Body of pancreas (tissue), 4 donors: ENCODE results near the gene ADGRF3. TPM values are rescaled to one million over a fixed set of nuclear protein-coding genes. Genes with fewer than 3 reads are reported as not detected.
"Not testable (repeated sequence)": the region's sequence is repeated elsewhere in the genome, so short reads cannot be mapped to it uniquely, and the experiment has no call there.

Experiments used
- ATAC-seq: fragments of 150-250 bp; one replicate; pipeline ENCODE4 v1.9.1; 2016
- DNase-seq, 4 donors: peaks; one replicate each; pipeline ENCODE4 v3.0.0-alpha.2; 2019
- H3K27ac ChIP-seq, 4 donors: fragments of 200-600 bp; sonication (generic); 1 replicate in 3 of 4; 2 replicates in 1 of 4; pipeline versions ENCODE4 v1.5.1 to v1.6.1; 2016 to 2019; ENCODE audit warnings: mild to moderate bottlenecking in 1 of 4, mixed read lengths in 1 of 4, moderate library complexity in 1 of 4
- H3K27me3 ChIP-seq, 2 donors: fragments of 200-600 bp; sonication (generic); one replicate each; pipeline ENCODE4 v1.6.0; 2016; ENCODE audit warnings: mild to moderate bottlenecking in 1 of 2
- H3K36me3 ChIP-seq, 2 donors: fragments of 200-600 bp; sonication (generic); replicated peaks in 1 of 2; 2 replicates each; pipeline ENCODE4 v1.5.1; 2016; ENCODE audit warnings: low read depth in 2 of 2; ENCODE audit not compliant: insufficient read depth in 1 of 2
- H3K4me1 ChIP-seq: fragments of 200-600 bp; sonication (generic); one replicate; pipeline ENCODE4 v1.6.0; 2016
- H3K4me3 ChIP-seq, 2 donors: fragments of 200-600 bp; sonication (generic); 1 replicate in 1 of 2; 2 replicates in 1 of 2; pipeline ENCODE4 v1.5.1; 2016 to 2019
- H3K9me3 ChIP-seq, 3 donors: fragments of 200-600 bp; sonication (generic); 1 replicate in 2 of 3; 2 replicates in 1 of 3; pipeline ENCODE4 v1.5.1; 2016
- CTCF ChIP-seq, 7 experiments: fragments of 450-650 bp in 4 of 7; fragments of 200-600 bp in 3 of 7; sonication (generic) in 3 of 7; IDR thresholded peaks; one replicate each; pipeline ENCODE4 v1.5.1; 2016 to 2019; ENCODE audit warnings: antibody characterized with exemption in 7 of 7
- POLR2A ChIP-seq, 3 donors: fragments of 450-650 bp; IDR thresholded peaks; one replicate each; pipeline ENCODE4 v1.6.1; 2016; ENCODE audit warnings: antibody characterized with exemption in 3 of 3, mild to moderate bottlenecking in 2 of 3
- WGBS, 2 donors: methylation state at CpG; one replicate each; pipeline ENCODE4 v1.1.5; 2017; 5-methylcytosine and 5-hydroxymethylcytosine counted together
- intact Hi-C: fragments of 100-400 bp; cut with DNase I; formaldehyde crosslinking; loops from one replicate; pipeline ENCODE4 v1.15.1; 2023
- total RNA-seq, 2 donors: library from RNA; depleted of rRNA; stranded (reverse); fragments of >200 nt; gene quantifications; one replicate each; pipeline ENCODE4 v1.1.0, GENCODE V29; 2016

Gene ADGRF3
- total RNA-seq, 2 donors from 2014 or later: not detected

GRCh38 chr2:26384183-26384582 lies 37.6 kb upstream of the ADGRF3 start:
- H3K36me3 ChIP-seq: peaks cover 0 to 7% of the 10 kb centered on the region in 2 donors
- no peak overlapping the region for H3K27ac ChIP-seq
- no peak for ATAC-seq
- H3K4me3 ChIP-seq: no peak overlapping the region
- H3K9me3 ChIP-seq: no peaks in the 10 kb centered on the region
- intact Hi-C loops: no loop called here
- WGBS, 2 donors: 90 to 92% methylated on average over 9 of the region's 9 CpGs
- H3K27me3 ChIP-seq: no peaks in the 10 kb centered on the region
- TF ChIP-seq POLR2A (IDR thresholded peaks at IDR 0.05) (no peak), CTCF (IDR thresholded peaks at IDR 0.05) (no peak)
- no peaks in the 10 kb centered on the region for H3K4me1 ChIP-seq
- DNase-seq: no peak

- 93 to 95% methylated on average over 3 of the region's 3 CpGs for WGBS, 2 donors
- H3K27me3 ChIP-seq: no peaks in the 10 kb centered on the region
- no peaks in the 10 kb centered on the region for H3K4me1 ChIP-seq
- H3K27ac ChIP-seq: no peak overlapping the region
- no peak for DNase-seq
- TF ChIP-seq CTCF (IDR thresholded peaks at IDR 0.05) (no peak), POLR2A (IDR thresholded peaks at IDR 0.05) (no peak)
- intact Hi-C loops: no loop called here
- no peak overlapping the region for H3K4me3 ChIP-seq
- H3K36me3 ChIP-seq: peaks cover 0 to 3% of the 10 kb centered on the region in 2 donors
- H3K9me3 ChIP-seq: no peaks in the 10 kb centered on the region
- ATAC-seq: no peak
Measured at GRCh38 chr2:26382564-26382963, 36.0 kb upstream of the ADGRF3 start.

GRCh38 chr2:26380281-26380680 lies 33.7 kb upstream of the ADGRF3 start:
- intact Hi-C loops: no loop called here
- Histone ChIP-seq H3K4me3 (no peak overlapping the region), H3K9me3 (no peaks in the 10 kb centered on the region), H3K27ac (no peak overlapping the region), H3K4me1 (no peaks in the 10 kb centered on the region), H3K36me3 (no peaks in the 10 kb centered on the region), H3K27me3 (no peaks in the 10 kb centered on the region)
- WGBS, 2 donors: 88 to 91% methylated on average over 2 of the region's 2 CpGs
- ATAC-seq: no peak
- no peak for DNase-seq
- no peak for TF ChIP-seq CTCF (IDR thresholded peaks at IDR 0.05)
- TF ChIP-seq POLR2A (IDR thresholded peaks at IDR 0.05): no peak

GRCh38 chr2:26376799-26377198 lies 30.2 kb upstream of the ADGRF3 start:
- no peaks in the 10 kb centered on the region for H3K9me3 ChIP-seq
- ATAC-seq (no peak), DNase-seq (no peak)
- TF ChIP-seq CTCF (IDR thresholded peaks at IDR 0.05): no peak
- no peak for TF ChIP-seq POLR2A (IDR thresholded peaks at IDR 0.05)
- no peaks in the 10 kb centered on the region for H3K27me3 ChIP-seq
- 82 to 89% methylated on average over 1 of the region's 1 CpG for WGBS, 2 donors
- H3K27ac ChIP-seq: no peak overlapping the region
- intact Hi-C loops: no loop called here
- H3K4me1 ChIP-seq: no peaks in the 10 kb centered on the region
- peaks cover 0 to 4% of the 10 kb centered on the region in 2 donors for H3K36me3 ChIP-seq
- no peak overlapping the region for H3K4me3 ChIP-seq

GRCh38 chr2:26370909-26371308 lies 24.3 kb upstream of the ADGRF3 start:
- intact Hi-C loops, H3K36me3 ChIP-seq, H3K4me1 ChIP-seq, DNase-seq, H3K27ac ChIP-seq, ATAC-seq, H3K9me3 ChIP-seq, H3K27me3 ChIP-seq, H3K4me3 ChIP-seq: not testable (repeated sequence)
- 90% methylated on average over 11 of the region's 31 CpGs; no CpG with 5 or more reads in 1 of the 2 donors for WGBS, 2 donors

- H3K27ac ChIP-seq, DNase-seq, intact Hi-C loops, H3K36me3 ChIP-seq, H3K4me1 ChIP-seq, H3K9me3 ChIP-seq, H3K4me3 ChIP-seq, H3K27me3 ChIP-seq, ATAC-seq: not testable (repeated sequence)
- WGBS, 2 donors: 92% methylated on average over 2 of the region's 2 CpGs; no CpG with 5 or more reads in 1 of the 2 donors
Measured at GRCh38 chr2:26369664-26370063, 23.1 kb upstream of the ADGRF3 start.
